ENCODE results near the gene USP50.

USP50 gene

DNA sequence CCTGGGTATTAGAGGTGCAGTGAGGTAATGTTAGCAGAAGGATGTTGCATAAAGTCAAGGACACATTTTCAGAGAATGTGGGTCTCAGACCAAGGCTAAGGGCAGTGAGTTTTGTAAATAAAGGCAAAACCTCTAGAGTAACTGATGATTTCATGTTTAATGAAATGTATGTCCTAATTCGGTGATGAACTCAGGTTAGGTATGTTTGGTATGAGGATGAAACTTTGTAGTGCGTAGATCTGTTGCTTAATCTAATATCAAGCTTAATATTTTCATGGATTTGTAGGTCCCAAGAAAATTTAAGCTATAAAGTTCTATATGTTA is 3.6 kb downstream of the USP50 start:
- TF ChIP-seq CTCF (IDR thresholded peaks at IDR 0.05): no peak

DNA sequence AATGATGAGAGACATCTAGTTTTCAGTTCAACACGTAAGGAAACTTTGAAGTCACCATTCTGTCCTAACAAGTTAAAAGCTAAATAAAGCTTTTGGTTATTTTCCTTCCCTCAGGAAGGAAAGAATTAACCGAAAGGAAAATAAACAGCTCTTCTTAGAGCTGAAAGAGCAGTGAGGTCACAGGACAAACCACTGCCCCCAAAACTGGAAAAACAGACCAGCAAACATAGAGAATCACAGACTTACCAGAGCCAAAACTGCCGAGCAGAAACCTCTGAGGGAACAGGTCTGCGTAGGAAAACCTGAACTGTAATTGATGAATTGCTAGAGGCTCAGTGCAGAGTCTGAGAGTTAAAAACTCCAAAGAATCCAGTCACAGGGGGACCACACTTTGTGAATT is 14.7 kb downstream of the USP50 start:
- TF ChIP-seq CTCF (IDR thresholded peaks at IDR 0.05): no peak

- TF ChIP-seq CTCF (IDR thresholded peaks at IDR 0.05): no peak
Measured at GRCh38 chr15:50531163-50531562, 15.3 kb downstream of the USP50 start.

GRCh38 chr15:50523851-50524251 is 22.6 kb downstream of the USP50 start:
- no peak for TF ChIP-seq CTCF (IDR thresholded peaks at IDR 0.05)

- no peak for TF ChIP-seq CTCF (IDR thresholded peaks at IDR 0.05)
Measured at GRCh38 chr15:50519740-50520425, 26.6 kb downstream of the USP50 start.

- TF ChIP-seq CTCF (IDR thresholded peaks at IDR 0.05): no peak
Measured at GRCh38 chr15:50513001-50513400, 33.5 kb downstream of the USP50 start.

DNA sequence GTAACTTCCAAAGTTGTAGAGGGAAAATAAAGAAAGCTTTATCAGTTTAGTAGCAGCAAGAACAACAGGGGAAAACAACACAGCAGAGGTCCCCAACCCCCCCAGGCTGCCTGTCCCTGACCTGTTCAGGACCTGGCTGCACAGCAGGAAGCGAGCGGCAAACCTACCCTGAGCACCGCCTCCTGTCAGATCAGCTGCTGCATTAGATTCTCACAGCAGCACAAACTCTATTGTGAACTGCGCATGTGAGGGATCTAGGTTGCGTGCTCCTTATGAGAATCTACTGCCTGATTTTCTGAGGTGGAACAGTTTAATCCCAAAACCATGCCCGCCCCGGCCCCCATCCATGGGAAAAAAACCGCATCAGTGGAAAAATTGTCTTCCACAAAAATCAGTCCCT is 40.3 kb downstream of the USP50 start:
- TF ChIP-seq CTCF (IDR thresholded peaks at IDR 0.05): no peak

DNA sequence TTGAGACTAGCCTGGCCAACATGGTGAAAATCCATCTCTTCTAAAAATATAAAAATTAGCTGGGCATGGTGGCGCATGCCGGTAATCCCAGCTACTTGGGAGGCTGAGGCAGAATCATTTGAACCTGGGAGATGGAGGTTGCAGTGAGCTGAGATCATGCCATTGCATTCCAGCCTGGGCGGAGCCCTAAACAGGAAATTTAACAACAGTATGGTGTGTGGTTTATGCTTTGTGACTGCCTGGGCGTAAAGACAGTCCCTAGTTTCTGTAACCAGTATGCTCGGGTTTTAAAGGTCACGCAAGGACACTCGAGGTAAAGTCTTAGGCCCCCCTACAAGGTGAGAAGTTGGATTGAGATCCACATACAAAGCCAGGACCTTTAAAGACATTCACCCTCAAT is 43.3 kb downstream of the USP50 start:
- TF ChIP-seq CTCF (IDR thresholded peaks at IDR 0.05): no peak

Measured in LNCAP (cell line).